ENCODE measurements around the gene ATG10.
A peak's percentile ranks its signal among the peaks of the same experiment; 100 is the strongest.
"Not testable (repeated sequence)": the region's sequence is repeated elsewhere in the genome, so short reads cannot be mapped to it uniquely, and the experiment has no call there.

ATG10 gene

DNA sequence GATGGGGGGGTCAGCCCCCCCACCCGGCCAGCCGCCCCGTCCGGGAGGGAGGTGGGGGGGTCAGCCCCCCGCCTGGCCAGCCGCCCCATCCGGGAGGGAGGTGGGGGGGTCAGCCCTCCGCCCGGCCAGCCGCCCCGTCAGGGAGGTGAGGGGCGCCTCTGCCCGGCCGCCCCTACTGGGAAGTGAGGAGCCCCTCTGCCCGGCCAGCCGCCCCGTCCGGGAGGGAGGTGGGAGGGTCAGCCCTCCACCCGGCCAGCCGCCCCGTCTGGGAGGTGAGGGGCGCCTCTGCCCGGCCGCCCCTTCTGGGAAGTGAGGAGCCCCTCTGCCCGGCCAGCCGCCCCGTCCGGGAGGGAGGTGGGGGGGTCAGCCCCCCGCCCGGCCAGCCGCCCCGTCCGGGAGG lies 168.0 kb downstream of the ATG10 start:
- DNase-seq = not testable (repeated sequence)

- no peak for DNase-seq
Observed at GRCh38 chr5:82142217-82142841, 170.5 kb downstream of the ATG10 start.

- no peak for DNase-seq
Observed at GRCh38 chr5:82142928-82143577, 171.2 kb downstream of the ATG10 start.

- no peak for DNase-seq
Observed at GRCh38 chr5:82147860-82148573, 176.2 kb downstream of the ATG10 start.

DNA sequence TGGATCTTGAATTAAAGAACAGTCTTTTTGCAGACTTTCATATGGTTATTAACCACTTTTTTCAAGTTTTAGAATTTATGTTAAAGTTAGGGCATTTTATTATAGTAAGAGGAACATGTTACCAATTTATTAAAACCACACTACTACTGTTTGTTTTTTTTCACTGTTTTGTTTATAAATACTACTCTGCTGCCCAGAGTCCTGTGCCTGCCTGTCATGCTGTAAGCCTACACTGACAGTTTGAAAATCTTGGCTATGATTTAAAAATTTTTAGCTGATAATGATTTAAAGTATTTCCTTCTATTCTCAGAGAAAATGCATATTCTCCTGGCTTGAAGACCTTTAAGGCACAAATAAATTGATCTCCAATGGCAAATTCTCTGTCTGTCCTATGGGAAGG lies 177.6 kb downstream of the ATG10 start:
- no peak for DNase-seq

- DNase-seq = no peak
Observed at GRCh38 chr5:82150559-82150958, 178.7 kb downstream of the ATG10 start.

- DNase-seq = no peak
Observed at GRCh38 chr5:82151204-82151603, 179.4 kb downstream of the ATG10 start.

GRCh38 chr5:82151662-82152061 lies 179.8 kb downstream of the ATG10 start:
- no peak for DNase-seq

DNA sequence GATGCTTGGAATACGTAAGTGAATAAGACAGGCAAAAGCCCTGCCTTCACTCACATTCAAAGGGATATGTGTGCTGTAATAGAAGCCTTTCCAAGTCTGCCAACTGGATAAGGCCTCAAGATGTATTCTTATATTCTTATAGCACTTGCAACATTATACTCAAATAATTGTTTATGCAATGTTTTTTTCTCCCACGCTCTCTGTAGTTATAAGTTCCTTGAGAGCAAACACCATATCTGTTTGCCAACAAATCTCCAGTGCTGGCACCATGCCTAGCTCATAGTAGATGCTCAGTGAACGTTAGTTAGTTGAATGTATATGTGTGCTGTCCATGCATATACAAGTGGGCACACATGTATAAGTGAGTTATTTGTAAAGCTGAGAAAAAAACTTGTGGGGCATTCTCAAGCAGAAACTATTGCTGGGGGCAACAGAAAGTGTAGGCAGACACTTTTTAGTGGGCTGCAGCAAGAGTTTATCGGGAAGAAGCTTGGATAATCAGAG lies 181.2 kb downstream of the ATG10 start:
- no peak for DNase-seq

DNA sequence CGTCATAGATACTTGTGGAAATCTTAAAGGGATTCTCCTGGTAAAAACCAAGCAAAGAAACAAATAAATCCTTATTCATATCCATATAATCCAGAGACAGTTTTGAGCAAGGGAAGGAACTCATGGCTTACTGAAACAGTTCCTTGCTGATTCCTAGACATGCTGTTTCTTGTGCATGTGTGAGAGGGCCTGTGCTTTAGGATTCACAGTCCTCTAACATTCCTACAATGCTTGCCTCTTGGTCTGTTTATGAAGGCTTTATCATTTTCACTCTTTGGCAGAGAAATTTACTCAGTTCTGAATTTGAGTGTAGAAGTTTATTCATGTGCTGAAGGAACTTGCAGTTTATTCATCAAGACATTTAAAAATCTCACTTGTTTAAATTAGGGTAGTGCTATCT lies 183.0 kb downstream of the ATG10 start:
- DNase-seq = no peak

- DNase-seq = no peak
Observed at GRCh38 chr5:82155305-82155704, 183.5 kb downstream of the ATG10 start.

- no peak for DNase-seq
Observed at GRCh38 chr5:82156874-82157273, 185.1 kb downstream of the ATG10 start.

DNA sequence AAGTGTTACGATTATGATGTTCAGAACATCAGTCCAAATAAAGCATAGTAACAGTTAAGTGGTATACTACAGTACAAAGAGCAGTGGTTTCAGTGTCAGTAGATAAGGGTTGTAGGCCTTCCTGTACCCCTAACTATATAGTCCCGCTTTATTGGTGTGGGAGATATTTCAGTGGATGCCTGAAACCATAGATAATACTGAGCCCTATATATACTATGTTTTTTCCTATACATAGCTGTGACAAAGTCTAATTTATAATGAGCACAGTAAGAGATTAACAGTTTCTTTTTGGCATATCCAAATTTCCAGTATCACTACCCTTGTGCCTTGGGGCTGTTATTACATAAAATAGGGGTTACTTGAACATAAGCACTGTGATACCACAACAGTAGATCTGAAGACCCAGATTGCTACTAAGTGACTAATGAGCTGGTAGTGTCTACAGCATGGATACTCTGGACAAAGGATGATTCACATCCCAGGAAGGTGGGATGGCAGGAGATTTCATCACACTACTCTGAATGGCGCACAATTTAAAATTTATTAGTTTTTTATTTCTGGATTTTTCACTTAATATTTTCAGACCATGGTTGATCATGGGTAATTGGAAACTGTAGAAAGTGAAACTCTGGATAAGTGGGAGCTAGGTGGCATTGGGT lies 187.1 kb downstream of the ATG10 start:
- DNase-seq = no peak

DNA sequence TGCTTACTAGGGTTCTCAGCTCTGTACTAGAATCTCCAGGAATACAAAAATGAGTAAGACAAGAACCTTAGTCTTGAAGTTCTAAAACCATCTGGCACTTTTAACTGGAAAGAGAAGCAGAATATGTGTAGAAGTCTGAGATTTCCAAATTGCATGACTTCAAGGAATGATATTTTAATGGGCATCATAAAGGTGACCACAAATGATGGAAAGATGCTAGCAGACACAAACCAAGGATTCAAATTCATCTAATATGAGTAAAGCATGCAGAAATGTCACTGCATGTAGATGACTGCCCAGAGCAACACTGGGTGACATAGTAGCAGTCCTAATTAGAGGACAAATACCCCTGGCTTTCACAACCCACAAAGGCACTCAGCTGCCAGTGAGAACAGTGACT lies 189.1 kb downstream of the ATG10 start:
- no peak for DNase-seq

GRCh38 chr5:82162573-82162972 lies 190.8 kb downstream of the ATG10 start:
- DNase-seq = no peak

DNA sequence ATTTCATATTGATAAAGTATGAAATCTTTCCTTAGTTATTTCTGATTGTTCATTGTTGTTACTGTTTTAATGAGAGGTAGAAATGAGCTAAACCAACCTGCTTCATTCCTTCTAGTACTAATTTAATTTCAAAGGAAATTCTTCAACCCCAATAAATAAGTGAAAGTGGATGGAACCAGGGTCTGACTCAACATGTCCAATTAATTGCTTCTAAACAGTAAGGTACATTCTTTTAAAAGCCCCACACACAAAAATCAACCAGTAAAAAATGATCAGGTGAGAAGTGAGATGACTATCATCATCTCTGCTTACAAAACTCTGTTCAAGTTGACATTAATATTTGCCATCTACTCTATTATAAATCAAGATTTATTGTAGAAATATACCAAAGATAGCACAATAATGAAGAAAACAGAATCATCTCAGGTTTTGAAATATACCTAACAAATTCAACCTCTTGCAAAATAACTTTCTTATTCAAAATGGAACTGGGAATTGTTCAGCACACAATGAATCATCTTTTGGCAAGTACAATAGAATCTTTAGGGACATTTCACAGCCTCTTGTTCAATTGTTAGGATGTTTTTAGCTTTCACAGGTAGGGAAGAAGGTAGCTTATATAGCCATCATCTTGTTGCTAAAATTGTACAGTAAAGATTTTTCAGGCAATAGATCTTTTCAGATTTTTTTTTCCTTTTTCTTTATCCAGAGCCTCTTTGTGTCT lies 191.8 kb downstream of the ATG10 start:
- DNase-seq = no peak

DNA sequence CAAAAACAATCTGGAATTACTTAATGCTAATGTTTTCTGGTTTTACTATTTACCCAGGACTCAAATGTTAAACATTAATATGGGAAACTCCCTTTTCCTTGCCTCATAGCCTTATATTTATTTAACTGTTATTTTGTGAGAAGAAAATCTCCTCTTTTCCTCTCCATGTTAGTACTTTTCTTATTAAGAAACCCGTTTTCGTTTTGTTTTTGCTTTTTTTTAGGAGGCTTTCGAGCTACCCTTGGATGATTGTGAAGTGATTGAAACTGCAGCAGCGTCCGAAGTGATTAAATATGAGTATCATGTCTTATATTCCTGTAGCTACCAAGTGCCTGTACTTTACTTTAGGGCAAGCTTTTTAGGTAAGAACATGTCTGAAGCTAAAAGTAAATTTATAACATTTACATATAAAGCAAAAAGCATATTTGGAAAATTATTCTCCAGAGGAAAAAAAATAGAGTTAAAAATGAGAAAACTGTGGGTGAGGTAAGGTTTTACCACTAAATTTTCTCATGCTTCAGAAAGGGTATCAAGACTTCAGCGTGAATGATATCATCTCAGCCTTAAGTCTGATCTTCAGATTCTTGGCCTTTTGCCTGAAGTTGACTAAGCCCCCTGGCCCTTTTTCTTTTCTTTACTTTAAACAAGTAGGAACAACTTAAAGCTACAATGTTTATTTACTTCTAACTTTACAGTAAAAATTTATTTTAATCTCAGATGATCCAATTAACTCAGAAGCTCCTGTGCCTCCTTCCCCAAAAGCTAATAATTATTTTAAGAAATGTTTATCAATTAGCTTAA lies 192.6 kb downstream of the ATG10 start:
- DNase-seq = no peak

- DNase-seq = no peak
Observed at GRCh38 chr5:82164977-82165713, 193.3 kb downstream of the ATG10 start.

DNA sequence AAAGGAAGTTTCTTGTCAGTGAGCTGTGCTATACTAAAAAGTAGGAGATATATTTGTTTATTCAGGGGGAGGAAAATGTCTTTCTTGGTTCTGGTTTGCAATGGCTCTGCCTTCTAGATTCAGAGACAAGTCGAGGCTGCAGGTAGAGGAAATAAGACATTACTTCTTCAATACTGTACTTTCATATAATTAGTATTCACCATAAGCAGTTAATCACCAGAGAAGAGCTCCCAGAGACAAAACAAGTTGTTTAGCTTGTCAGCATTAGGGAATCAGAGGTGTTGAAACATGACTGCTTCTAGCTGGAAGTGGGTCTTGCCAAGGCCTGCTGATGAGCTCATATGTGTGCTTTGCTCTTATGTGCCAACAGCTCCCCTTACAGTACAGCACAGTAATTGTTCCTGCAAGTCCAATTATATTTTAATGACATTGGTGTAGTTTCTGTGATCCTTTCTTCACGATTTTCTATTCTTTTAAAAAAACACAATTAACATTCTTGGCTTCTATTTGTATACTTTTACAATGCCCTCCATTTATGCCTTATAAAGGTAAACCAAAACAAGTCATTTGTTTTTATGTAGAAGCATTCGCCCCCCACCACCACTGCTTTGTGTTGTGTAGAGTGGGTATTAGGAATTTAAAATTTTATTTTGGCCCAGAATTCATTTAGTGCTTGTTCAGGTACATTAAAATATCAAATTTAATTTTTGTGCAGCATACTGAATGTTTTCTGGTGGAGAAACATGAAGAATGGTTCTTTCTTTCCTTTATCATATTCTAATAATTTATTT lies 194.1 kb downstream of the ATG10 start:
- DNase-seq = peak; percentile 51

- DNase-seq = no peak
Observed at GRCh38 chr5:82167372-82167935, 195.6 kb downstream of the ATG10 start.

All from CD4-positive, alpha-beta T cell treated with Interferon gamma for 1 hour (primary cell).